ENCODE measurements around the gene FAH. TPM values are rescaled to one million over a fixed set of nuclear protein-coding genes. Genes with fewer than 3 reads are reported as not detected.
A peak's percentile ranks its signal among the peaks of the same experiment; 100 is the strongest.
"Not testable (repeated sequence)": the region's sequence is repeated elsewhere in the genome, so short reads cannot be mapped to it uniquely, and the experiment has no call there.

FAH gene
- total RNA-seq, 2 experiments from 2014 or later: 32.0 to 34.6 TPM

DNA sequence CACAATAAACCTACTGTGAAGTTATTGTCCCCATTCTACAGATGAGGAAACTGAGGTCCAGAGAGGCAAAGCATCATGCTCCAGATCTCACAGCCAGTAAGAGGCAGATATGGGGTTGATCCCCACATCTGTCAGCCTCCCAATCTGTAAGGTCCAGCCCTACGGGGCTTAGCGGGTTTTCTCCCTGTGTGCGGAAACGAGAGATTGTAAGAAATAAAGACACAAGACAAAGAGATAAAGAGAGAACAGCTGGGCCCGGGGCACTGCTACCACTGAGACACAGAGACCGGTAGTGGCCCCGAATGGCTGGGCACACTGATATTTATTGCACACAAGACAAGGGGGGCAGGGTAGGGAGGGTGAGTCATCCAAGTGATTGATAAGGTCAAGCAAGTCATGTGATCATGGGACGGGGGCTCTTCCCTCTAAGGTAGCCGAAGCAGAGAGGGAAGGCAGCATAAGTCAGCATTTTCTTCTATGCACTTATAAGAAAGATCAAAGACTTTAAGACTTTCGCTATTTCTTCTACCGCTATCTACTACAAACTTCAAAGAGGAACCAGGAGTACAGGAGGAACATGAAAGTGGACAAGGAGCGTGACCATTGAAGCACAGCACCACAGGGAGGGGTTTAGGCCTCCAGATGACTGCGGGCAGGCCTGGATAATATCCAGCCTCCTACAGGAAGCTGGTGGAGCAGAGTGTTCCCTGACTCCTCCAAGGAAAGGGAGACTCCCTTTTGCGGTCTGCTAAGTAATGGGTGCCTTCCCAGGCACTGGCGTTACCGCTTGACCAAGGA, 2.8 kb downstream of the FAH start:
- not testable (repeated sequence) for ATAC-seq (ENCODE audit: low read depth)

DNA sequence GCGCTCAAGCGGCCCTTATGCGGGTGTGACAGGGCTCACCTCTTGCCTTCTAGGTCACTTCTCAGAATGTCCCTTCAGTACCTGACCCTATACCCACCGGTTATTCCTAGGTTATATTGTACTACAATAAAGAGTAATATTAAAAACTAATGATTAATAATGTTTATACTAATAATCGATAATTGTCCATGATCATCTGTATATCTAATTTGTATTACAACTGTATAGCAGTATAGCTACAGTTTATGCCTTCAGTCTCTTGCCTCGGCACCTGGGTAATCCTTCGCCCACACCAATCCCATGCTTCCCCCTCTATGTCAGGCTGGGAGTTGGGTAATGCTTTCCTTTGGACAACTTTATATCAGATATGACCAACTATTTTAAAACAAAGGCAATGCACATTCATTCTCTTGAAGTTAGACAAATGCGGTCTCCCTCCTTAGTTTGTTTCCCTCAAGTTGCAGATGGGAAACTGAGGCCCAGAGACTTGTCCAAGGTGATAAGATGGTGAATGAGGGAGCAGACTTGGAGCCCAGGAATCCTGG, 3.4 kb downstream of the FAH start:
- DNase-seq (no peak), ATAC-seq (ENCODE audit: low read depth) (no peak)
- POLR2A ChIA-PET: interaction anchor here (1.1 kb wide), 1 partner anchor 96 kb away, joined by 5 read pairs; the partner anchor contains the start of gene ZFAND6
- Mint-ChIP-seq H3K27me3 (no peaks in the 10 kb centered on the region), H3K9me3 (no peaks in the 10 kb centered on the region), H3K27ac (no peak overlapping the region), H3K36me3 (peaks cover 30% of the 10 kb centered on the region), H3K4me3 (no peak overlapping the region), H3K4me1 (peaks cover 40% of the 10 kb centered on the region)

More for the DNA sequence above, 2.8 kb downstream of the FAH start:
- H3K9me3 Mint-ChIP-seq, POLR2A ChIA-PET, H3K27me3 Mint-ChIP-seq, H3K4me3 Mint-ChIP-seq, DNase-seq: not testable (repeated sequence)
- peaks cover 26% of the 10 kb centered on the region for H3K36me3 Mint-ChIP-seq
- H3K4me1 Mint-ChIP-seq: peaks cover 35% of the 10 kb centered on the region
- peak overlapping the region; percentile 76 for H3K27ac Mint-ChIP-seq

DNA sequence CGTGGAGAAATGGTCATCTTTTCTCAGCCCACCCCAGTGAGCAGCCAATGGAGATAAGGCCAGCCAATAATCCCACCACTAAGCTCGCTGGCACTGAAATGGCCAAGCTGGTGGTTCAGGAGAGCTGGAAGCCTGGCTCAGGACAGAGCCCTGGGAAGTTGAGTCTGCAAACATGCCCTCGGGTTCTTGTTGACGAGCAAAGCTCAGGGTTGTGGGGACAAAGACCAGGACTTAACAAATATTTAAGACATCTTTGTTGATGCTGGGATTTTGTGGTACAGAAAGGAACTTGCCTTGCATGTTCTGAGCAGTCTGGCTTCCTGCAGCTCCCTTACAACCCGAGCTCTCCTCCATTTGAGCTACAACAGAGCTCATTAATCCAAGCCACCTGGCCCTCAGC, 4.4 kb downstream of the FAH start:
- ATAC-seq (ENCODE audit: low read depth) (no peak), DNase-seq (no peak)
- Mint-ChIP-seq H3K4me3 (no peak overlapping the region), H3K27ac (no peak overlapping the region), H3K4me1 (peaks cover 39% of the 10 kb centered on the region), H3K9me3 (no peaks in the 10 kb centered on the region), H3K36me3 (peaks cover 35% of the 10 kb centered on the region), H3K27me3 (no peaks in the 10 kb centered on the region)
- POLR2A ChIA-PET: interaction anchor here (1.1 kb wide), 1 partner anchor 97 kb away, joined by 5 read pairs; the partner anchor contains the start of gene ZFAND6

DNA sequence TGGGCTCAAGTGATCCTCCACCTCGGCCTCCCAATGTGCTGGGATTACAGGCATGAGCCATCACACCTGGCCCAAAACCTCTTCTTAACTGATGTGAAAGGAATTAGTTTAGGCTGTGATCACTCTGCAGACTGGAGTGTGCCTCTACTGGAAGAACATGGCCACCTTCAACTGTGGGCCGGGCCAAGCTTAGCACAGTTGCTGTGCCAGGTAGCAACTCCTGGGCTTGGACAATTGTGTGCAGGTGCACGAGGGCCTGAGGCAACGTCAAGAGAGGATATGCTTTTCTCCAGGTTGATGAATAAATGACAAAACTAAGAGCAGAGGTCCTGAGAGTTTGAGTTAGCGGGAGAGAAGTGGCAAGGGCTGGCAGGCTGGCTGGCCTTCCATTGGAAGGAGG, 6.5 kb downstream of the FAH start:
- ATAC-seq (ENCODE audit: low read depth) (no peak), DNase-seq (no peak)
- H3K9me3 Mint-ChIP-seq: peaks cover 2% of the 10 kb centered on the region
- H3K36me3 Mint-ChIP-seq: peaks cover 50% of the 10 kb centered on the region
- no peak overlapping the region for H3K4me3 Mint-ChIP-seq
- peaks cover 31% of the 10 kb centered on the region for H3K4me1 Mint-ChIP-seq
- no peaks in the 10 kb centered on the region for H3K27me3 Mint-ChIP-seq
- peak overlapping the region; percentile 72 for H3K27ac Mint-ChIP-seq
- POLR2A ChIA-PET: no interaction called here

DNA sequence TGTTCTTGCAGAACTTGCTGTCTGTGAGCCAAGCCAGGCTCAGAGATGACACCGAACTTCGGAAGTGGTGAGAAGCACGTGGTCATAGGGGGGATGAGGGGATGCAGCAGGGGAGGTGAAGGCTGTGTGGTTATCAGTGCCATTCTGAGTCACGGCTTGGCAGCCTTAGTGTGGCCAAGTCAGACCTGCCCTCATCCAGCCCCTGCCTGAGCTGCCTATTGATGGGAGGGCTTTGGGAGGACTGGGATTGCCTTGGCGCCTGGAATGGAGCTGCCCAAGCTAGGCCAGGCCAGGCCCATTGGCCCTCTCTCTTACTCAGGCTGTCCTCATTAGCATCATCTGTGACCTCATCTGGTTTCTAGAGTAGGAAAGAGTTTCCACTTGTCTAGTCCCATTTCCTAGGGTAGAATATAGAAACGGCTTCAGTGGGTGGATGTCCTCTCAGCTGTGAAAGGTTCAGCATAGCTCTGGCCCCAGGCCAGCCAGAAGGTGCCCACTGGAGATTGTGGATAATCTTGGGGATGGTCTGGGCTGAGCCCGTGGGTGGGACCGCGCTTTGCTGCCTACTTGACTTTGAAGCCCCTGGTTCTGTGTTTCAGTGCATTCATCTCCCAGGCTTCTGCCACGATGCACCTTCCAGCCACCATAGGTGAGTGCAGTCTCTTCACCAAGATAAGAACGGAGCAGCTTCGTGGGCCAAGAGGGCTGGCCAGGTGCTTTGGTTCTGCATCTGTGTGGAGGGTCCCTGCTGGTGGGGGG, 7.2 kb downstream of the FAH start:
- ATAC-seq (ENCODE audit: low read depth) (no peak), DNase-seq (no peak)
- peak overlapping the region; percentile 89 for H3K27ac Mint-ChIP-seq
- POLR2A ChIA-PET: interaction anchor here (0.8 to 2.1 kb wide), 6 partner anchors 8 to 264 kb away, joined by 3 to 15 read pairs (median 3); partner anchors contain the start of gene ZFAND6
- peaks cover 26% of the 10 kb centered on the region for H3K4me1 Mint-ChIP-seq
- H3K36me3 Mint-ChIP-seq: peaks cover 50% of the 10 kb centered on the region
- H3K27me3 Mint-ChIP-seq: no peaks in the 10 kb centered on the region
- H3K9me3 Mint-ChIP-seq: peaks cover 2% of the 10 kb centered on the region
- H3K4me3 Mint-ChIP-seq: no peak overlapping the region

DNA sequence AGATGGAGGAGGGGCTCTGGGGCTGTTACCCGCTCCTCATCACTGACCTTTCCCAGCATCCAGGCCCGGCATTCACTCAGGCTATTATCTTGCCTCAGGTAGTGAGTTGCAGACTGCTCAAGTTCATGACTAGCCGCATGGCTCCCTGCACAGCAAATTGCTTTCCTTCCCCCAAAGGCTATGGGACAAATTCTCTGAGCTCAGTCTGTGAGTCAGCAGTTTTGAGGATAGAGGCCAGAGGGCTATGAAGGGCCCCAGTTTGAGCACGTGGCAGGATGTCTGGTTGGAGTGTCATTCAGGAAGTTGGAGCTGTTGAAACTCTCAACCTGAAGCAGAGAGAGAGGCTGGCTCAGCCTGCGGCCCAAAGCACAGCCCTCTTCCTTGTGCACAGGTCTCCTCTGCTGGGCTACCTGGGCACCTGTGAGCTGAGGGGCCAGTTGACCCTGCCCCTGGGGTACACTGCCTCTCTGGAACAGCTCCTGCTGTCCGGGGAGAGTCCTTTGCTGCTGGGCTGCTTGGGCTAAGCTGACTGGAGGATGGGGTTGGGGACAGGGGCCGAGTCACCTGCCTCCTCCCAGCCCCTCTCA, 7.9 kb downstream of the FAH start:
- H3K27me3 Mint-ChIP-seq: no peaks in the 10 kb centered on the region
- peak overlapping the region; percentile 89 for H3K27ac Mint-ChIP-seq
- peaks cover 44% of the 10 kb centered on the region for H3K36me3 Mint-ChIP-seq
- peaks cover 2% of the 10 kb centered on the region for H3K9me3 Mint-ChIP-seq
- POLR2A ChIA-PET: interaction anchor here (0.5 to 2.1 kb wide), 9 partner anchors 9 to 306 kb away, joined by 3 to 15 read pairs (median 3); partner anchors contain the start of gene ZFAND6
- H3K4me3 Mint-ChIP-seq: peak overlapping the region; percentile 42
- ATAC-seq (ENCODE audit: low read depth) (peak; percentile 98), DNase-seq (peak; percentile 59)
- peaks cover 20% of the 10 kb centered on the region for H3K4me1 Mint-ChIP-seq

DNA sequence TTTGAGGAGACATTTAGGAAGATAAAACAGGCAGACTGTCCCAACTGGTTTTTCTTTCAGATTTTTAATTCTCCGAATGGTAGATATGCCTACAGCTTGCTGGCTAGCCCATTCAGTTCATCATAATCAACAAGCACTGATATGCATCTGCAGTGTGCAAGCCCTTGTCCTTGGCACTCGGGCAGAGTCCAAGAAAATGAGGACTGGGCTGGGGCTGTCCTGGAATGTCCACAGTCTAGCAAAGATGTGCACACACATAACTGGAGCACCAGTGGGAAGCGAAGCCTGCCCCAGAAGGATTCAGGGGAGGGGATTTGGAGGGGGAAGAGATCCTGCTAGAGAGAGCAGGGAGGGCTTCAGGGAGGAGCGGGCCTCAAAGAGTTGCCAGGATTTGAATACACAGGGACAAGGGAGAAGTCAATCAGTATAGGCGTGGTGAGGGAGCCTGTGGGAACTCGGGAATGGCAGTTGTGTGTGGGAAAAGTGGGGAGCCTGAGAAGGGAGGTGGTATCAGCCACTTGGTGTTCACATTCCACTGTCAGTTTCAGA, 8.7 kb downstream of the FAH start:
- Mint-ChIP-seq H3K27ac (peak overlapping the region; percentile 89), H3K36me3 (peaks cover 43% of the 10 kb centered on the region), H3K9me3 (peaks cover 2% of the 10 kb centered on the region), H3K27me3 (no peaks in the 10 kb centered on the region), H3K4me3 (no peak overlapping the region), H3K4me1 (peaks cover 19% of the 10 kb centered on the region)
- no peak for ATAC-seq (ENCODE audit: low read depth)
- no peak for DNase-seq
- POLR2A ChIA-PET: interaction anchor here (0.5 to 2.1 kb wide), 4 partner anchors 13 to 194 kb away, joined by 3 to 15 read pairs (median 4); partner anchors contain the start of gene ZFAND6

DNA sequence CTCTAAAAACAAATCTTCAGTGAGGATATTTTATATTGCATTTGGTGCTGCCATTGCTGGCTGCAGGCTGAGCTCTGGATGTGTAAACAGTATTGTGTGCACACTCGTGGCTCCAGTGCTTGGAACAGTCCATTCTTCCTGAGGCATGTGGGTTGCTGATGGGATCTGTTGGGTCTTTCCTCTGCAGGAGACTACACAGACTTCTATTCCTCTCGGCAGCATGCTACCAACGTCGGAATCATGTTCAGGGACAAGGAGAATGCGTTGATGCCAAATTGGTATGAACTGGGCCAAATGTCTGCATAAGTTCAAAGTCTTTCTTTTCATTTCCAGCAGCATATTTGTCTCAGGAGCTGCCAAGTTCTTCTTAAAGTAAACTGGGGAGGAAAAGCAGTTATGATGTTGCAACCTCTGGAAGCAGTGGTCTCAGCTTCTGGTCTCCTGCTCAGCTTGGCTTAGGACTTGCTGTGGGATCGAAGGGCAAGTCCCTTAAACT, 9.3 kb downstream of the FAH start:
- Mint-ChIP-seq H3K9me3 (peaks cover 2% of the 10 kb centered on the region), H3K27me3 (no peaks in the 10 kb centered on the region), H3K27ac (no peak overlapping the region), H3K4me1 (peaks cover 20% of the 10 kb centered on the region), H3K36me3 (peaks cover 43% of the 10 kb centered on the region), H3K4me3 (no peak overlapping the region)
- DNase-seq: no peak
- POLR2A ChIA-PET: no interaction called here
- no peak for ATAC-seq (ENCODE audit: low read depth)

DNA sequence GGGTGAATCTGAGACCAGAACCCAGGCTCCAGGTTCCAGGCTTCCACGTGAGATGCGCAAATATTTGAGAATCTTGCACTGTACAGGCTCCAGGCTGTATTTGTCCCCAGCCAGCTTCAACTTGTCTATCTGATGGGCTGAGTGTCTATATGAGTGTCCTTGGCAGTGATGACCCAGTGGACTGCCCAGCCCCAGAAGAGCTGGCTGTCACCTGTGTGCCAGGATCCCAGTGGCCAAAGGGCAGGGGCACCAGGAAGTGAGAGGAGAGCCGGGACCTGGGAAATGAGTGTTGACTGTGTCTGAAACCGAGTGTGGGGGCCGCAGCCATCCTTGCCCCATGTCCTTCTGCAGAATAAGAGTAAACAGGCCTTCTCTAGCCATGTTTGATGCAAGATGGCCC, 10.4 kb downstream of the FAH start:
- H3K27me3 Mint-ChIP-seq: no peaks in the 10 kb centered on the region
- H3K9me3 Mint-ChIP-seq: peaks cover 2% of the 10 kb centered on the region
- ATAC-seq (ENCODE audit: low read depth): no peak
- POLR2A ChIA-PET: no interaction called here
- no peak overlapping the region for H3K4me3 Mint-ChIP-seq
- no peak for DNase-seq
- peaks cover 22% of the 10 kb centered on the region for H3K4me1 Mint-ChIP-seq
- peaks cover 44% of the 10 kb centered on the region for H3K36me3 Mint-ChIP-seq
- H3K27ac Mint-ChIP-seq: no peak overlapping the region

DNA sequence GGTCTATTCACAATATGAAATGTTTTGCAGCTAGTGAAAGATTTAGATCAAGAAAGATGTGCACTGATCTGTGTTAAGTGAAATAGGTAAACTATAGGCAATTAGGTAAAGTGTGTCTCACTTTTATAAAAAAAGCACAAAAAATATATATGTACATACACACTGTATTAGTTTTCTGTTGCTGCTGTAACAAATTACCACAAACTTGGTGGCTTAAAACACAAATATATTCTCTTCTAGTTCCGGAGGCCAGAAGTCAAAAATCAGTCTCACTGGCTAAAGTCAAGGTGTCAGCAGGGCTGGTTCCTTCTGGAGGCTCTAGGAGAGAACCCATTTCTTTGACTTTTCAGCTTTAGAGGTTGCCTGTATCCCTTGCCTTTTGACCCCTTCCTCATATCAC, 11.1 kb downstream of the FAH start:
- H3K9me3 Mint-ChIP-seq: peaks cover 2% of the 10 kb centered on the region
- H3K27ac Mint-ChIP-seq: no peak overlapping the region
- ATAC-seq (ENCODE audit: low read depth) (no peak), DNase-seq (no peak)
- no peak overlapping the region for H3K4me3 Mint-ChIP-seq
- peaks cover 43% of the 10 kb centered on the region for H3K36me3 Mint-ChIP-seq
- no peaks in the 10 kb centered on the region for H3K27me3 Mint-ChIP-seq
- H3K4me1 Mint-ChIP-seq: peaks cover 22% of the 10 kb centered on the region
- POLR2A ChIA-PET: no interaction called here

DNA sequence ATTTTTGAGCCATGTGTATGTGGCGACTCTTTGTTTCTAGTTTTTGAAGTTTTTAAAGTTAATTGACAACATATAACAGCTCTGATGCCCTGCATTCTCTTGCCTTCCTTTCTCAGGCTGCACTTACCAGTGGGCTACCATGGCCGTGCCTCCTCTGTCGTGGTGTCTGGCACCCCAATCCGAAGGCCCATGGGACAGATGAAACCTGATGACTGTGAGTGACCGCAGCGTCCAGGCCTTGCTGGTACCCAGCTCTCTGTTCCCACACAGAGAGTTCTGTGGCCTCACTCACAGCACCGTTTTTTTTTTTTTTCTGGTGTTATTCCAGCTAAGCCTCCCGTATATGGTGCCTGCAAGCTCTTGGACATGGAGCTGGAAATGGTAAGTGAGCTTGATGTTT, 15.1 kb downstream of the FAH start:
- peaks cover 21% of the 10 kb centered on the region for H3K36me3 Mint-ChIP-seq
- H3K27ac Mint-ChIP-seq: no peak overlapping the region
- no peak overlapping the region for H3K4me3 Mint-ChIP-seq
- peaks cover 2% of the 10 kb centered on the region for H3K9me3 Mint-ChIP-seq
- no peaks in the 10 kb centered on the region for H3K27me3 Mint-ChIP-seq
- DNase-seq (no peak), ATAC-seq (ENCODE audit: low read depth) (no peak)
- POLR2A ChIA-PET: interaction anchor here (1.3 kb wide), 1 partner anchor 108 kb away, joined by 3 read pairs; no protein-coding TSS in a partner anchor
- peaks cover 7% of the 10 kb centered on the region for H3K4me1 Mint-ChIP-seq

DNA sequence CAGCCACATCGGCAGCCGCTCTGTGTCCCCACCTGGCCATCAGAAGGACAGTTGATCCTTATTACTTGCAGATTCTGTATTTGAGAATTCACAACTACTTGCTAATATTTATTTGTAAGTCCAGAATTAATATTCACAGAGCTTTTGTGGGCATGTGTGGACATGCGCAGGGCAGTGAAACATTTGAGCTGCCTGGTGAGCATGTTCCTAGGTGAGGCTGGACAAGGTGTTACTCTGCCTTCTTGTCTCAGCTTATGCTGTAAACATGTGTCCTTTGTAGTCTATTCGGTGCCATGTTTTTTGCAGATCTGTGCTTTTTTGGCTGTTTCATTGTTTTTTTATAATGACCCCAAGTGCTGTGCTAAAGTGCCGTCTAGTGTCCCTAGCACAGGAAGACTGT, 15.6 kb downstream of the FAH start:
- no peak overlapping the region for H3K4me3 Mint-ChIP-seq
- no peak for DNase-seq
- peaks cover 9% of the 10 kb centered on the region for H3K4me1 Mint-ChIP-seq
- peaks cover 2% of the 10 kb centered on the region for H3K9me3 Mint-ChIP-seq
- H3K27me3 Mint-ChIP-seq: no peaks in the 10 kb centered on the region
- ATAC-seq (ENCODE audit: low read depth): no peak
- POLR2A ChIA-PET: interaction anchor here (1.3 kb wide), 1 partner anchor 108 kb away, joined by 3 read pairs; no protein-coding TSS in a partner anchor
- H3K27ac Mint-ChIP-seq: no peak overlapping the region
- peaks cover 17% of the 10 kb centered on the region for H3K36me3 Mint-ChIP-seq
